ENCODE measurements around the gene SLC37A1.

The SLC37A1 gene

GRCh38 chr21:42545317-42545716 lies 31.7 kb downstream of the SLC37A1 start:
- DNase-seq (ENCODE audit: low read depth) = no peak

GRCh38 chr21:42545745-42546144 lies 32.1 kb downstream of the SLC37A1 start:
- DNase-seq (ENCODE audit: low read depth) = no peak

- DNase-seq (ENCODE audit: low read depth) = no peak
Measured at GRCh38 chr21:42546433-42546832, 32.8 kb downstream of the SLC37A1 start.

- DNase-seq (ENCODE audit: low read depth) = no peak
Measured at GRCh38 chr21:42547001-42547905, 33.6 kb downstream of the SLC37A1 start.

- no peak for DNase-seq (ENCODE audit: low read depth)
Measured at GRCh38 chr21:42547906-42548365, 34.3 kb downstream of the SLC37A1 start.

GRCh38 chr21:42548687-42549406 lies 35.2 kb downstream of the SLC37A1 start:
- no peak for DNase-seq (ENCODE audit: low read depth)

GRCh38 chr21:42550817-42551216 lies 37.2 kb downstream of the SLC37A1 start:
- no peak for DNase-seq (ENCODE audit: low read depth)

- DNase-seq (ENCODE audit: low read depth) = no peak
Measured at GRCh38 chr21:42552407-42553336, 39.0 kb downstream of the SLC37A1 start.

GRCh38 chr21:42553435-42553834 lies 39.8 kb downstream of the SLC37A1 start:
- no peak for DNase-seq (ENCODE audit: low read depth)

GRCh38 chr21:42554251-42554961 lies 40.8 kb downstream of the SLC37A1 start:
- no peak for DNase-seq (ENCODE audit: low read depth)

GRCh38 chr21:42555756-42556438 lies 42.2 kb downstream of the SLC37A1 start:
- DNase-seq (ENCODE audit: low read depth) = no peak

- no peak for DNase-seq (ENCODE audit: low read depth)
Measured at GRCh38 chr21:42556476-42556875, 42.8 kb downstream of the SLC37A1 start.

- DNase-seq (ENCODE audit: low read depth) = no peak
Measured at GRCh38 chr21:42556960-42557359, 43.3 kb downstream of the SLC37A1 start.

- DNase-seq (ENCODE audit: low read depth) = no peak
Measured at GRCh38 chr21:42557420-42557819, 43.8 kb downstream of the SLC37A1 start.

- DNase-seq (ENCODE audit: low read depth) = no peak
Measured at GRCh38 chr21:42558368-42558767, 44.7 kb downstream of the SLC37A1 start.

- DNase-seq (ENCODE audit: low read depth) = no peak
Measured at GRCh38 chr21:42558846-42559245, 45.2 kb downstream of the SLC37A1 start.

- DNase-seq (ENCODE audit: low read depth) = no peak
Measured at GRCh38 chr21:42559326-42559725, 45.7 kb downstream of the SLC37A1 start.

- no peak for DNase-seq (ENCODE audit: low read depth)
Measured at GRCh38 chr21:42560517-42561179, 47.0 kb downstream of the SLC37A1 start.

GRCh38 chr21:42561762-42562650 lies 48.4 kb downstream of the SLC37A1 start:
- DNase-seq (ENCODE audit: low read depth) = no peak

Data from iris pigment epithelial cell (primary cell).